Tibial nerve (tissue), 4 donors: ENCODE data around the gene IL36RN. TPM values are rescaled to one million over a fixed set of nuclear protein-coding genes. Genes with fewer than 3 reads are reported as not detected.

Experiments
- DNase-seq, 2 donors: peaks; one replicate each; pipeline ENCODE4 v3.0.0-alpha.2; 2019; ENCODE audit warnings: low spot score in 2 of 2
- H3K27ac ChIP-seq, 4 donors: fragments of 200-600 bp; sonication (generic) in 3 of 4; one replicate each; pipeline ENCODE4 v1.5.1; 2017 to 2019; ENCODE audit warnings: mild to moderate bottlenecking in 1 of 4
- H3K27me3 ChIP-seq, 2 donors: fragments of 200-600 bp; sonication (generic) in 1 of 2; one replicate each; pipeline versions ENCODE4 v1.5.1 to v1.6.0; 2017 to 2019
- H3K36me3 ChIP-seq, 3 donors: fragments of 200-600 bp; sonication (generic); one replicate each; pipeline ENCODE4 v1.5.1; 2018 to 2019
- H3K4me1 ChIP-seq, 4 donors: fragments of 200-600 bp; sonication (generic) in 3 of 4; one replicate each; pipeline ENCODE4 v1.5.1; 2017 to 2019
- H3K4me3 ChIP-seq, 4 donors: fragments of 200-600 bp; sonication (generic) in 3 of 4; one replicate each; pipeline ENCODE4 v1.5.1; 2017 to 2019; ENCODE audit warnings: mild to moderate bottlenecking in 1 of 4, moderate library complexity in 1 of 4
- H3K9me3 ChIP-seq, 4 donors: fragments of 200-600 bp; sonication (generic) in 3 of 4; one replicate each; pipeline ENCODE4 v1.5.1; 2017 to 2019
- EP300 ChIP-seq, 2 donors: sonication (generic); formaldehyde crosslinking; IDR thresholded peaks; one replicate each; pipeline ENCODE4 v1.6.1; 2017; ENCODE audit warnings: antibody characterized with exemption in 2 of 2, mild to moderate bottlenecking in 1 of 2
- POLR2A ChIP-seq, 2 donors: fragments of 450-650 bp; IDR thresholded peaks; one replicate each; pipeline ENCODE4 v1.6.1; 2017; ENCODE audit warnings: antibody characterized with exemption in 2 of 2, mild to moderate bottlenecking in 2 of 2, moderate library complexity in 2 of 2
- WGBS, 2 donors: methylation state at CpG; one replicate each; pipeline ENCODE4 v1.1.5; 2018; 5-methylcytosine and 5-hydroxymethylcytosine counted together
- total RNA-seq, 4 donors: library from RNA; depleted of rRNA; stranded (reverse); fragments of >200 nt; gene quantifications; one replicate each; pipeline ENCODE4 v1.1.0, GENCODE V29; 2016
- TF ChIP-seq, protein P1 (sequence below), 5 experiments: fragments of 200-600 bp in 3 of 5; fragments of 450-650 bp in 2 of 5; sonication (generic) in 3 of 5; IDR thresholded peaks; one replicate each; pipeline ENCODE4 v1.5.1; 2016 to 2019; ENCODE audit warnings: antibody characterized with exemption in 5 of 5, mild to moderate bottlenecking in 3 of 5, moderate library complexity in 2 of 5

The IL36RN gene
- total RNA-seq, 4 donors from 2014 or later, result not detected

DNA sequence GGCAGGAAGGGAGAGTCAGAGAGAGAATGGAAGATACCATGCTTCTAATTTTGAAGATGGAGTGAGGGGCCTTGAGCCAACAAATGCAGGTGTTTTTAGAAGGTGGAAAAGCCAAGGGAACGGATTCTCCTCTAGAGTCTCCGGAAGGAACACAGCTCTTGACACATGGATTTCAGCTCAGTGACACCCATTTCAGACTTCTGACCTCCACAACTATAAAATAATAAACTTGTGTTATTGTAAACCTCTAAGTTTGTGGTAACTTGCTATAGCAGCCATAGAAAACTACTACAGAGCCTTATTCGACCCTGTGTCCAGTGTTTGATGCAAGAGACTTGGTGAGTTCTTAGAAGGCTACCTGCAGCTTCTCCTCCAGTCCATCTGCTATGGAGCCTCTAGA lies 16.6 kb downstream of the IL36RN start:
- Histone ChIP-seq H3K4me3 (no peak overlapping the region), H3K27me3 (no peaks in the 10 kb centered on the region), H3K27ac (no peak overlapping the region), H3K4me1 (peaks cover 0 to 13% (median 0%) of the 10 kb centered on the region in 4 donors), H3K9me3 (no peaks in the 10 kb centered on the region), H3K36me3 (no peaks in the 10 kb centered on the region)
- TF ChIP-seq POLR2A (IDR thresholded peaks at IDR 0.05) (no peak), EP300 (IDR thresholded peaks at IDR 0.05) (no peak)
- TF ChIP-seq, protein P1, sequence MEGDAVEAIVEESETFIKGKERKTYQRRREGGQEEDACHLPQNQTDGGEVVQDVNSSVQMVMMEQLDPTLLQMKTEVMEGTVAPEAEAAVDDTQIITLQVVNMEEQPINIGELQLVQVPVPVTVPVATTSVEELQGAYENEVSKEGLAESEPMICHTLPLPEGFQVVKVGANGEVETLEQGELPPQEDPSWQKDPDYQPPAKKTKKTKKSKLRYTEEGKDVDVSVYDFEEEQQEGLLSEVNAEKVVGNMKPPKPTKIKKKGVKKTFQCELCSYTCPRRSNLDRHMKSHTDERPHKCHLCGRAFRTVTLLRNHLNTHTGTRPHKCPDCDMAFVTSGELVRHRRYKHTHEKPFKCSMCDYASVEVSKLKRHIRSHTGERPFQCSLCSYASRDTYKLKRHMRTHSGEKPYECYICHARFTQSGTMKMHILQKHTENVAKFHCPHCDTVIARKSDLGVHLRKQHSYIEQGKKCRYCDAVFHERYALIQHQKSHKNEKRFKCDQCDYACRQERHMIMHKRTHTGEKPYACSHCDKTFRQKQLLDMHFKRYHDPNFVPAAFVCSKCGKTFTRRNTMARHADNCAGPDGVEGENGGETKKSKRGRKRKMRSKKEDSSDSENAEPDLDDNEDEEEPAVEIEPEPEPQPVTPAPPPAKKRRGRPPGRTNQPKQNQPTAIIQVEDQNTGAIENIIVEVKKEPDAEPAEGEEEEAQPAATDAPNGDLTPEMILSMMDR (IDR thresholded peaks at IDR 0.05), result no peak
- DNase-seq, result no peak
- 82% methylated on average over 3 of the region's 3 CpGs for WGBS, 2 donors

DNA sequence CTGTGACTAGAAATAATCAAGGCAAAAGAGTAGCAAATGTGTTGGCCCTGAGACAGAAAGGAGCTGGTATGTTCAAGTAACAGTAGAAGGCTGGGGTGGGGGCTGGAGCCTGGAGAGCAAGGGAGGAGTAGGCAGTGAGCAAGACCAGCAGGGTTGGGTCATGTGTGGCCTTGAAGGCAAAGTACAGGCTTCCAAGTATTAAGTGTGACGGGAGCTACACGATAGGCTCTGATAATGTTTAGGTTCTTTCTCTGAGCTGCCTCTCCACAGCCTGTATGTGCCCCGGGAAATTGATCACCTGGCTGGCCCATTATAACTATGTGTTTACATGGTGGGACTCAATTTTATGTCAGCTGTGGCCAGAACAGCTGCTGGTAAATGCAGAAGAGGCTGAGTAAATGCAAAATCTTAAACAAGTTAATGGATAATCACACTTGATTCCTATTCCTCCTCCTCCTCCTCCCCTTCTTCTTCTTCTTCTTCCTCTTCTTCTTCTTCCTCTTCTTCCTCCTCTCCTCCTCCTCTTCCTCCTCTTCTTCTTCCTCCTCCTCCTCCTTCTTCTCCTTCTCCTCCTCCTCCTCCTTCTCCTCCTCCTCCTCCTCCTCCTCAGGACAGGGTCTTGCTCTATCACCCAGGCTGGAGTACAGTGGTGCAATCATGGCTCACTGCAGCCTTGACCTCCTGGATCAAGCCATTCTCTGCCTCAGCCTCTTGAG lies 18.1 kb downstream of the IL36RN start:
- H3K4me3 ChIP-seq, result no peak overlapping the region
- H3K27me3 ChIP-seq, result no peaks in the 10 kb centered on the region
- H3K9me3 ChIP-seq, result no peaks in the 10 kb centered on the region
- 86 to 89% methylated on average over 3 of the region's 3 CpGs for WGBS, 2 donors
- no peak for DNase-seq
- no peaks in the 10 kb centered on the region for H3K36me3 ChIP-seq
- no peak overlapping the region for H3K27ac ChIP-seq
- peaks cover 0 to 13% (median 0%) of the 10 kb centered on the region in 4 donors for H3K4me1 ChIP-seq
- TF ChIP-seq, protein P1 (IDR thresholded peaks at IDR 0.05), result no peak
- no peak for TF ChIP-seq POLR2A (IDR thresholded peaks at IDR 0.05)
- no peak for TF ChIP-seq EP300 (IDR thresholded peaks at IDR 0.05)

DNA sequence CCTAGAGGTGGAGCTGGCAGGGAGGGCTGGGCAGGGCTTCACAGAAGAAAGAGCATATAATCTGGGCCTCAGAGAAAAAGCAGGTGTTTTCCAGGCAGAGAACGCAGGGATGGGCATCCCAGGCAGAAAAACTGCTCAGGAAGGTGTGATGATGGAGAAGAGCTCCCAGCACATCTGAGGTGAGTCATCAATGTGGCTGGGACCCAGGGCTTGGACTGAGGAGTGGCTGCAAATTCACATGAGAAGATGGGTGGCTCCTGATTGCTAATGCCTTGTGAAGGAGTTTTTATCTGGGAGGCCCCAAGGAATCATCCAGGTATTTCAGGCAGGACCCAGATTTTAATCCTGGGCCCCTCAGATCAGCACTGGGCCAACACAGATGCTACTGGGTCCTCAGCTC lies 18.9 kb downstream of the IL36RN start:
- 41 to 44% methylated on average over 1 of the region's 1 CpG for WGBS, 2 donors
- peak overlapping the region in 1 of 4 donors; percentile 15 for H3K27ac ChIP-seq

DNA sequence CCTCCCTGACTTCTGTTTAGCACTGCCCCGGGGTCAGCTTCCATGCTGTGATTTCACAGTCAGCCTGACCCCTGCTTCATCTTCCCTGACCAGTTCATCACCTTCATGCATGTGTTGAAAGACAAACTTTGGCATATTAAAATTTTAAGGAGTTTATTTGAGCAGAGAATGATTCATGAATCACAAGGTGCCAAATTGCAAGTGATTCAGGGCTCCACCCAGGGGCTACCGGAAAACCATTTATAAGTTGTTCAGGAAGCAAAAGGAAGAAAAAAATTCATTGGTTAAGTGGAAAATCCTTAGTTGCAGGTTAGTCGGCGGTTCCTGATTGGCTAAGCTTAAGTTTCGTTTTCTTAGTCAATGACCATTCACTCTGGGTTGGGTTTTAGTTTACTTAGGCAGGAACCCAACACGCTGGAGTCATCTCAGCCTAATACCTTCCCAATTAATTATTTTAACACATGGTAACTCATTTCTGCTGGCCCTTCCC lies 19.4 kb downstream of the IL36RN start:
- WGBS, 2 donors, result 50 to 67% methylated on average over 6 of the region's 6 CpGs
- no peak for DNase-seq
- Histone ChIP-seq H3K4me3 (no peak overlapping the region), H3K4me1 (peaks cover 0 to 13% (median 0%) of the 10 kb centered on the region in 4 donors), H3K36me3 (no peaks in the 10 kb centered on the region), H3K27me3 (no peaks in the 10 kb centered on the region), H3K9me3 (no peaks in the 10 kb centered on the region), H3K27ac (peak overlapping the region in 1 of 4 donors; percentile 15)
- TF ChIP-seq, protein P1 (IDR thresholded peaks at IDR 0.05), result no peak
- TF ChIP-seq POLR2A (IDR thresholded peaks at IDR 0.05) (no peak), EP300 (IDR thresholded peaks at IDR 0.05) (no peak)

More for the DNA sequence above, 18.9 kb downstream of the IL36RN start:
- no peaks in the 10 kb centered on the region for H3K27me3 ChIP-seq
- no peak overlapping the region for H3K4me3 ChIP-seq
- no peaks in the 10 kb centered on the region for H3K36me3 ChIP-seq
- no peak for DNase-seq
- TF ChIP-seq EP300 (IDR thresholded peaks at IDR 0.05) (no peak), POLR2A (IDR thresholded peaks at IDR 0.05) (no peak)
- TF ChIP-seq, protein P1 (IDR thresholded peaks at IDR 0.05), result no peak
- H3K4me1 ChIP-seq, result peaks cover 0 to 13% (median 0%) of the 10 kb centered on the region in 4 donors
- H3K9me3 ChIP-seq, result no peaks in the 10 kb centered on the region

DNA sequence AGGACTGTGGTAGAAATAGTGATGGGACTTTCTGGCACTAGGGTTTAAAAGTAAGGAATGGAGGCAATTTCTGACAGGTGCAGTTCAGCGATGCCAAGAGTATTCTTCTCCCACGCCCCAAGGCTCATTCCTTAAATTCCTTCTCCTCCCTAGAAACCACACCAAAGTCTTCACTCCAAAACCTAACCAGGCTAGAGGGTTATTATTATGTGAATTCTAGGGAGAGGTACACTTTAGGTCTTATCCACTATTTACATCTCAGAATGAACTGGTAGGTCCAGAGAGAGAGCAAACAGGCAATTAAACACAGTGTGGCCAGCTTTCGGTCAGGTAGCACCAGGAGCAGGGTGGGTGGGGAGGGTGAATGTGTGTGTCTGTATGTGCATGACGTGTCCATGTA lies 20.1 kb downstream of the IL36RN start:
- 63 to 89% methylated on average over 4 of the region's 4 CpGs for WGBS, 2 donors
- Histone ChIP-seq H3K4me3 (no peak overlapping the region), H3K4me1 (peaks cover 0 to 13% (median 0%) of the 10 kb centered on the region in 4 donors), H3K27me3 (no peaks in the 10 kb centered on the region), H3K9me3 (no peaks in the 10 kb centered on the region), H3K36me3 (no peaks in the 10 kb centered on the region), H3K27ac (no peak overlapping the region)
- TF ChIP-seq POLR2A (IDR thresholded peaks at IDR 0.05), result no peak
- no peak for TF ChIP-seq EP300 (IDR thresholded peaks at IDR 0.05)
- TF ChIP-seq, protein P1 (IDR thresholded peaks at IDR 0.05), result no peak
- no peak for DNase-seq
